Measurements from ENCODE around the gene HOXA4. TPM values are rescaled to one million over a fixed set of nuclear protein-coding genes. Genes with fewer than 3 reads are reported as not detected.
A peak's percentile ranks its signal among the peaks of the same experiment; 100 is the strongest.

The HOXA4 gene
- total and polyA plus RNA-seq, 2 experiments from 2014 or later, result 0.69 to 1.3 TPM

GRCh38 chr7:27143950-27144780 lies 13.6 kb upstream of the HOXA4 start:
- H4K20me1 ChIP-seq (ENCODE audit: insufficient read depth, poor library complexity, severe bottlenecking), result no peaks in the 10 kb centered on the region
- no peaks in the 10 kb centered on the region for H3K79me2 ChIP-seq
- DNase-seq (ENCODE audit: low spot score), result no peak
- no peak overlapping the region for H3K27ac ChIP-seq
- H3K4me1 ChIP-seq (ENCODE audit: insufficient read depth), result peaks cover 19% of the 10 kb centered on the region
- no peak for TF ChIP-seq EZH2 (IDR thresholded peaks at IDR 0.05; ENCODE audit: borderline replicate concordance)
- no peak for TF ChIP-seq EZH2phosphoT487 (IDR thresholded peaks at IDR 0.05; ENCODE audit: low read depth, severe bottlenecking, unreplicated experiment)
- TF ChIP-seq CTCF (IDR thresholded peaks at IDR 0.05; ENCODE audit: poor library complexity), result no peak
- no peaks in the 10 kb centered on the region for H3K36me3 ChIP-seq (replicated peaks; ENCODE audit: insufficient read depth, low read depth)
- no peaks in the 10 kb centered on the region for H3K9me2 ChIP-seq (replicated peaks; ENCODE audit: insufficient read depth)
- peak overlapping the region; percentile 96 for H3K4me2 ChIP-seq
- no peaks in the 10 kb centered on the region for H3K9me3 ChIP-seq (ENCODE audit: low read depth)
- peaks cover 99% of the 10 kb centered on the region for H3K27me3 ChIP-seq
- no peak overlapping the region for H3K4me3 ChIP-seq
- 41% methylated on average over 40 of the region's 40 CpGs for WGBS (ENCODE audit: low lambda C conversion rate, missing lambda C conversion rate)
- no peak overlapping the region for H2AFZ ChIP-seq

GRCh38 chr7:27143023-27143949 lies 12.7 kb upstream of the HOXA4 start, which contains the start of gene HOXA5:
HOXA5 (minus strand) TSS chr7:27143681; CDS start chr7:27143607, 74 bp downstream.
- TF ChIP-seq CTCF (IDR thresholded peaks at IDR 0.05; ENCODE audit: poor library complexity) (peak; percentile 56), EZH2 (IDR thresholded peaks at IDR 0.05; ENCODE audit: borderline replicate concordance) (peak; percentile 79), EZH2phosphoT487 (IDR thresholded peaks at IDR 0.05; ENCODE audit: low read depth, severe bottlenecking, unreplicated experiment) (peak; percentile 3)
- no peaks in the 10 kb centered on the region for H3K79me2 ChIP-seq
- DNase-seq (ENCODE audit: low spot score), result no peak

GRCh38 chr7:27142580-27143022 lies 12.0 kb upstream of the HOXA4 start:
- no peak for DNase-seq (ENCODE audit: low spot score)
- peaks cover 100% of the 10 kb centered on the region for H3K27me3 ChIP-seq
- H2AFZ ChIP-seq, result peak overlapping the region; percentile 68
- H3K4me2 ChIP-seq, result peak overlapping the region; percentile 96
- H3K27ac ChIP-seq, result no peak overlapping the region
- no peaks in the 10 kb centered on the region for H4K20me1 ChIP-seq (ENCODE audit: insufficient read depth, poor library complexity, severe bottlenecking)
- H3K4me3 ChIP-seq, result peak overlapping the region; percentile 10
- peaks cover 20% of the 10 kb centered on the region for H3K4me1 ChIP-seq (ENCODE audit: insufficient read depth)
- H3K36me3 ChIP-seq (replicated peaks; ENCODE audit: insufficient read depth, low read depth), result no peaks in the 10 kb centered on the region
- 10% methylated on average over 28 of the region's 29 CpGs for WGBS (ENCODE audit: low lambda C conversion rate, missing lambda C conversion rate)
- H3K9me2 ChIP-seq (replicated peaks; ENCODE audit: insufficient read depth), result no peaks in the 10 kb centered on the region
- peak; percentile 41 for TF ChIP-seq EZH2phosphoT487 (IDR thresholded peaks at IDR 0.05; ENCODE audit: low read depth, severe bottlenecking, unreplicated experiment)
- peak; percentile 95 for TF ChIP-seq EZH2 (IDR thresholded peaks at IDR 0.05; ENCODE audit: borderline replicate concordance)
- TF ChIP-seq CTCF (IDR thresholded peaks at IDR 0.05; ENCODE audit: poor library complexity), result no peak
- no peaks in the 10 kb centered on the region for H3K9me3 ChIP-seq (ENCODE audit: low read depth)
- no peaks in the 10 kb centered on the region for H3K79me2 ChIP-seq

More at GRCh38 chr7:27143023-27143949, 12.7 kb upstream of the HOXA4 start, which contains the start of gene HOXA5:
- peak within 1 kb of the TSS; percentile 26 for H3K4me3 ChIP-seq
- no peaks in the 10 kb centered on the region for H3K9me2 ChIP-seq (replicated peaks; ENCODE audit: insufficient read depth)
- H3K4me1 ChIP-seq (ENCODE audit: insufficient read depth), result peaks cover 20% of the 10 kb centered on the region
- no peak within 1 kb of the TSS for H3K27ac ChIP-seq
- no peaks in the 10 kb centered on the region for H4K20me1 ChIP-seq (ENCODE audit: insufficient read depth, poor library complexity, severe bottlenecking)
- H3K27me3 ChIP-seq, result peaks cover 99% of the 10 kb centered on the region
- WGBS (ENCODE audit: low lambda C conversion rate, missing lambda C conversion rate), result 5% methylated on average over 68 of the region's 86 CpGs
- peak within 1 kb of the TSS; percentile 96 for H3K4me2 ChIP-seq
- H2AFZ ChIP-seq, result peak within 1 kb of the TSS; percentile 68
- H3K9me3 ChIP-seq (ENCODE audit: low read depth), result no peaks in the 10 kb centered on the region
- H3K36me3 ChIP-seq (replicated peaks; ENCODE audit: insufficient read depth, low read depth), result no peaks in the 10 kb centered on the region
